Calu3 (cell line): ENCODE measurements around the gene LRRK1. TPM values are rescaled to one million over a fixed set of nuclear protein-coding genes. Genes with fewer than 3 reads are reported as not detected.

ENCODE experiments used
- BruUV-seq: library from RNA; stranded (reverse); fragments of 400-500 nt; replicated peaks from 2 replicates; lab custom pipeline; 2021; lab: Mats Ljungman, UMichigan
- CTCF ChIA-PET: fragments of 300-600 bp; sonication (Branson Sonifier 250); formaldehyde crosslinking; loops from one replicate; lab custom pipeline; 2022; ENCODE audit warnings: antibody characterized with exemption; lab: Charles Lee
- DNase-seq: peaks from one replicate; pipeline ENCODE4 v3.0.0; 2022
- H3K27ac Mint-ChIP-seq: one replicate; pipeline ENCODE4 v1.8.0; 2022; ENCODE audit warnings: mixed read lengths; ENCODE audit not compliant: unreplicated experiment
- H3K27me3 Mint-ChIP-seq: one replicate; pipeline ENCODE4 v1.8.0; 2022; ENCODE audit warnings: mixed read lengths; ENCODE audit not compliant: unreplicated experiment
- H3K36me3 Mint-ChIP-seq: one replicate; pipeline ENCODE4 v1.8.0; 2022; ENCODE audit warnings: mild to moderate bottlenecking, moderate library complexity, mixed read lengths; ENCODE audit not compliant: insufficient read depth, unreplicated experiment
- H3K4me1 Mint-ChIP-seq: one replicate; pipeline ENCODE4 v1.8.0; 2022; ENCODE audit warnings: mild to moderate bottlenecking, low read depth, mixed read lengths; ENCODE audit not compliant: unreplicated experiment
- H3K4me3 Mint-ChIP-seq: one replicate; pipeline ENCODE4 v1.8.0; 2022; ENCODE audit warnings: mild to moderate bottlenecking, low read depth, moderate library complexity, mixed read lengths; ENCODE audit not compliant: unreplicated experiment
- H3K9me3 Mint-ChIP-seq: one replicate; pipeline ENCODE4 v1.8.0; 2022; ENCODE audit warnings: low read depth, mixed read lengths; ENCODE audit not compliant: unreplicated experiment
- intact Hi-C: fragments of 100-400 bp; cut with micrococcal nuclease; formaldehyde crosslinking; loops from one replicate; pipeline ENCODE4 v1.10.0; 2022; ENCODE audit not compliant: unreplicated experiment
- total RNA-seq: library from RNA; stranded (reverse); gene quantifications from 2 replicates; pipeline ENCODE4 v1.2.3, GENCODE V29; 2022
- TF ChIP-seq, protein P1 (sequence below): fragments of 200-600 bp; IDR thresholded peaks from one replicate; pipeline ENCODE4 v1.8.0; 2022; ENCODE audit warnings: antibody characterized with exemption; ENCODE audit not compliant: unreplicated experiment

Gene LRRK1
- total RNA-seq, 1 experiment from 2014 or later: 21.3 TPM

DNA sequence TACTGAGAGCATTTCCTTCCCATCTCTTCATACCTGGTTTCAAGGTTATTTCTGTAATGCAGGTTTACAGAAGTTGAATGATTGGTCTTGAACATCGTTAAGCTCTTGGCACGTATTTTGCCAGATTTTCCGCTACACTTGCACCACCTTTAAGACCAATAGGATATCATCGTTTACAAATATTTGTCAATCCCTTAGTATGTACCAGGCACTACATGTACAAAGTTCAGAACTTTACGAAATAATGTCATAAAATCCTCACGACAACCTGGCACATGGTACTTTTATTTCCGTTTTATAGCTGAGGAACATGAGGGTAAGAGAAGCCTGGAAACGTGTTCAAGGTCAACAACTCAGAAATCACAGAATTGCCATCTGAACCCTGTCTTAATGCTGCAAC, 6.3 kb downstream of the LRRK1 start:
- Mint-ChIP-seq H3K36me3 (peaks cover 51% of the 10 kb centered on the region), H3K27ac (no peak overlapping the region), H3K4me1 (peaks cover 19% of the 10 kb centered on the region), H3K9me3 (no peaks in the 10 kb centered on the region), H3K27me3 (no peaks in the 10 kb centered on the region), H3K4me3 (no peak overlapping the region)
- BruUV-seq: no TSS peak
- no peak for DNase-seq
- intact Hi-C loops: loop anchor here (10.0 kb wide), 1 partner anchor 329 kb away; the partner anchor contains the start of gene CHSY1
- CTCF ChIA-PET: no interaction called here
- TF ChIP-seq, protein P1, sequence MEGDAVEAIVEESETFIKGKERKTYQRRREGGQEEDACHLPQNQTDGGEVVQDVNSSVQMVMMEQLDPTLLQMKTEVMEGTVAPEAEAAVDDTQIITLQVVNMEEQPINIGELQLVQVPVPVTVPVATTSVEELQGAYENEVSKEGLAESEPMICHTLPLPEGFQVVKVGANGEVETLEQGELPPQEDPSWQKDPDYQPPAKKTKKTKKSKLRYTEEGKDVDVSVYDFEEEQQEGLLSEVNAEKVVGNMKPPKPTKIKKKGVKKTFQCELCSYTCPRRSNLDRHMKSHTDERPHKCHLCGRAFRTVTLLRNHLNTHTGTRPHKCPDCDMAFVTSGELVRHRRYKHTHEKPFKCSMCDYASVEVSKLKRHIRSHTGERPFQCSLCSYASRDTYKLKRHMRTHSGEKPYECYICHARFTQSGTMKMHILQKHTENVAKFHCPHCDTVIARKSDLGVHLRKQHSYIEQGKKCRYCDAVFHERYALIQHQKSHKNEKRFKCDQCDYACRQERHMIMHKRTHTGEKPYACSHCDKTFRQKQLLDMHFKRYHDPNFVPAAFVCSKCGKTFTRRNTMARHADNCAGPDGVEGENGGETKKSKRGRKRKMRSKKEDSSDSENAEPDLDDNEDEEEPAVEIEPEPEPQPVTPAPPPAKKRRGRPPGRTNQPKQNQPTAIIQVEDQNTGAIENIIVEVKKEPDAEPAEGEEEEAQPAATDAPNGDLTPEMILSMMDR: no peak

DNA sequence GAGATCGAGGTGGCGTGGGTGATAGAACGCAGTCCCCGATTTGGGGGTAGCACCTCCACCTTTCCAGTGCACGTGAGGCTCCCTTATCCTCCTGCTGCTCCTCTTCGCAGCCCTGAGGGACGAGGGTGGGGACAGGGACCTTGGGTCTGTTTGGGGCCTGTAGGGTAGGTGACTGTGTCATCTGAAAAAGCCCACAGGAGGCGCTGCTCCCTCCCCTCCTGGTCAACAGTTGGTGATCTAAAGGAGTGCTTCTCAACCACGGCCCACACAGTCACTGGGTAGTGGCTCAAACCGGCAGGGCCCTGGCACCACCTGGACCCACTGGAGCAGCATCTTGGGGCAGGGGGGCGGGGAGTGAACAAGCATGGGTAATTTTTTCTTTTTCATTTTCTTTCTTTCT, 7.1 kb downstream of the LRRK1 start:
- H3K4me1 Mint-ChIP-seq: peaks cover 11% of the 10 kb centered on the region
- H3K27me3 Mint-ChIP-seq: no peaks in the 10 kb centered on the region
- no peak for DNase-seq
- CTCF ChIA-PET: no interaction called here
- no TSS peak for BruUV-seq
- intact Hi-C loops: loop anchor here (10.0 kb wide), 1 partner anchor 329 kb away; the partner anchor contains the start of gene CHSY1
- peaks cover 44% of the 10 kb centered on the region for H3K36me3 Mint-ChIP-seq
- TF ChIP-seq, protein P1: no peak
- no peak overlapping the region for H3K27ac Mint-ChIP-seq
- no peak overlapping the region for H3K4me3 Mint-ChIP-seq
- H3K9me3 Mint-ChIP-seq: no peaks in the 10 kb centered on the region

DNA sequence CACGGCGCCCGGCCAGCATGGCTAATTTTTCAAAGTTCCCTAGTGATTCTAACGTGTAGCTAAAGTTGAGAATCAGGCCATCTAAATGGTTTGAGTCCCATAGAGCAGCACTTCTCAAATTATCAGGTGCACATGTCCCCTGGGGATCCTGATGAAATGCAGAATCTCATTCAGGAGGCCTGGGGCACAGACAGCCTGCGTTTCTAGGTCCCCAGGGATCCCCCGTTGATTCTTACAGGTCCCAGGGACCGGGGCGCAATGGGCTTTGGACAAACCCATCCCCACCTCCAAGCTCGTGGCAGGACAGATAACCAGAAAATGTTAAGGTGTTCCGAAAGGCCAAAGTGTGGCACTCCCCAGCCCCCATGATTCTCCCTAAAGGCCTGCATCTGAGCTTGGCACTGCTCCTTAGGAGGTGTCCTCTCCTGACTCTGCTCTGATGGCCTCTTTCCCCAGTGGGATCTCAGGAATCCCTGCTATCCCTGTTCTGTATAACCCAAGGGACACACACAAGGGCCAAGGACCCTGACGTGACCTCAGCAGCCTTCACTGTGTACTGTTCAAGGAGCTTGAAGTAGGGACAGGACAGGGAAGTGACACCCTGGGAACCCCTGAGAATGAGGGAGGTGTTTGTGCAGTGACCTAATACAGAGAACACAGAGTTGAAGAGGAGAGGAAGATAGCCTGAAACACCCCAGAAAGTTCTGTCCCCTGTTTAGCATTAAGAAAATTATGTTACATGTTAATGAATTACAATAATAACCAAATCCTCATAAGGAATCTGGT, 8.0 kb downstream of the LRRK1 start:
- Mint-ChIP-seq H3K27ac (no peak overlapping the region), H3K27me3 (no peaks in the 10 kb centered on the region), H3K9me3 (no peaks in the 10 kb centered on the region), H3K36me3 (peaks cover 39% of the 10 kb centered on the region), H3K4me1 (peaks cover 14% of the 10 kb centered on the region), H3K4me3 (no peak overlapping the region)
- intact Hi-C loops: loop anchor here (10.0 kb wide), 1 partner anchor 328 kb away; the partner anchor contains the start of gene CHSY1
- DNase-seq: no peak
- BruUV-seq: no TSS peak
- TF ChIP-seq, protein P1: no peak
- CTCF ChIA-PET: interaction anchor here (0.9 kb wide), 1 partner anchor 81 kb away, joined by 3 read pairs; no protein-coding TSS in a partner anchor

DNA sequence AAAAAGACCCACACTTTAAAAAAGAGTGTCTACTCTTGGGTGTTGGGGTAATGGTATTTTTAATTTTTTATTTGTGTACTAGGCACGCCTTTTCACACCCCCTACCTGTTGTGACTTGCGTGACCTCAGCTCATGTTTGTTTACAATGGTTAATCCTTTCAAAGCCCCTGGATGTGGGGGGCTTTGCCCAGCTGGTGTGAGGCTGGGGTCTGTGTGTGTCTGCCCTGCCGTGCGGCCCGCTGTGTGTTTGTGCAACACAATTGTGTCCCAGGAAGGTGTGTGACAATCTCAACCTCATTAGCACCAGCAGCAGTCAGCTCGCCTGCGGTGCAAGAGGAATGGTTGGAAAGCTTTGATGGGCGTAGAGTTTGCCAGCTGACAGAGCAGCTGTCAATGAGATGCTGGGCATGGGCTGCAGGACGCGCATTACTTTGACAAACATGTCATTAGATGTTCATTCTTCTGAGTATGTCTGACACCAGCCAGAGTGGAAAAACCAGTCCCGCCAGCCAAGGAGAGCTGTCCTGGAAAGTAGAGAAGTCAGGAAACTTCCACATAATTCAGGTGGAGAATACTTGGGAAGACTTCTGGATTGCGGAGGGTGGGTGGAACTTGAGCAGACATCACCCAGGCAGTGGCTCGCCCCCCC, 9.6 kb downstream of the LRRK1 start:
- CTCF ChIA-PET: interaction anchor here (0.9 to 2.6 kb wide), 2 partner anchors 10 to 78 kb away, joined by 3 to 11 read pairs; partner anchors contain the start of gene LRRK1
- peaks cover 31% of the 10 kb centered on the region for H3K36me3 Mint-ChIP-seq
- TF ChIP-seq, protein P1: no peak
- intact Hi-C loops: loop anchor here (10.0 kb wide), 1 partner anchor 326 kb away; the partner anchor contains the start of gene CHSY1
- no TSS peak for BruUV-seq
- H3K4me3 Mint-ChIP-seq: no peak overlapping the region
- H3K4me1 Mint-ChIP-seq: peaks cover 26% of the 10 kb centered on the region
- no peaks in the 10 kb centered on the region for H3K9me3 Mint-ChIP-seq
- H3K27ac Mint-ChIP-seq: peak overlapping the region; percentile 72
- H3K27me3 Mint-ChIP-seq: no peaks in the 10 kb centered on the region
- DNase-seq: peak; percentile 64
